Fibroblast of skin of left biceps (primary cell): ENCODE measurements around the gene TUNAR.

Source experiments
- DNase-seq, 2 experiments: peaks; one replicate each; pipeline ENCODE4 v3.0.0-alpha.2; 2013; ENCODE audit warnings: low read depth in 2 of 2

Gene TUNAR

DNA sequence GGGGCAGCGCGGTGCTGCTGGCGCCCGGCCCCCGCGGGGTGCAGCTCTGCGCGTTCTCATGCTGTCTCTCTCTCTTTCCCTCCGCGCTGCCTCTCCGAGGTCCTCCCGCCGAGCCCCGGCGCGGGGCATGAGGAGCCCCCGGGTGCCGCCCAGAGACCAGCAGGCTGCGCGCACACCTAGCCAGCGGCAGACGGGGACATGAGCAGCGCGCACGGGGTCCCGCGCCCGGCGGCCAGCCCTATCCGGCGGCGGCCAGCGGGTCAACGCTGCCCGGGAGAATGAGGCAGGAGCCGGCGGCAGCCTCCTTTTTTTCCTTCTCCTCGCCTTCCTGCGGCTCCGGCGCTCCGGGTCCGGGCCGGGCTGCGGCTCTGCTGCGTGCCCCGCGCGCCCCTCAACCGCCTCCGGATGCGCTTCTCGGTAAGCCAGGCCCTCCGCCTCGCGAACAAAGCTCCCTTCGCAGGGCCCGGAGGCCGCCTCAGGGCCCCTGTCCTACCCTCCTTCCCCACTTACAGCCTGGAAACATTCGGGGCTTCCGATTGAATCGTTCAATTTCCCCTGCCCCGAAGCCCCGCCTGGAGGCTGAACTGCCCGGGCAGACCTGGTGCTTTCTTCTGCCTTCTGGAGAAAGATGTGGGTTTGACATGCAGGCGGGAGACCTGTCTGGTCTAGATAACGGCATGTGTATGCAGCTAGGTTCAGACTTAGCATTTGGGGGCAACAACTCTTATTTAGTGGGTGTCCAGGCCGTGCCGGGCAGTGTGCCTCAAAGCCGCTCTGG is at the start of gene TUNAR:
TSS of gene TUNAR (plus strand) at position 72 of the 778 bp plus-strand sequence.
- no peak for DNase-seq

DNA sequence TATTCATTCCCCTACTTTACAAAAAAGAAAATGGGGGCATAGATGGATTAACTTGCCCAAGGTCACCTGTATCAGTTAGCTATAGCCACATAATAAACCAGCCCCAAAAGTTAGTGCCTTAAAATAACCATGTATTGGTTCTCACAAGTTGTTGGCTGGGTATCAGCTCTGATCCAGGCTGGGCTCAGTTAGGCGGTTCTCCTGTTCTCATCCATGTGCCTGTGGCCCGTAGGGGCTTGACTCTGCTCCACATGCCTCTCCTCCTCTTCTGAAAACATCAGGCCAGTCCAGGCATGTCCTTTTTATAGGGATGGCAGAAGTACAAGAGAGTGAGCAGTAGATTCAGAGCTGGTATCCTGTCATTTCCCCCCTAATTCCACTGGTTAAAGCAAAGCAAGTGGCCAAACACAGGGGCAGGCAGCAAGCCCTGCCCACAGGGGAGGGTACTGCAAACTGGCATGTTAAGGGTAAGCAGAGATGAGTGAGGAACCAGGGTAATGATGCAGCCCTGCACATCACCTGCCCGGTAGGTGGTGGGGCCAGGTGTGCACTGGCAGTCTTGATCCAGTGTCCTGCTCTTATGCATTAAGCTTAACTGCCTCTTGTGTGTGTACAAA is 47.9 kb upstream of the TUNAR start:
- DNase-seq: no peak

DNA sequence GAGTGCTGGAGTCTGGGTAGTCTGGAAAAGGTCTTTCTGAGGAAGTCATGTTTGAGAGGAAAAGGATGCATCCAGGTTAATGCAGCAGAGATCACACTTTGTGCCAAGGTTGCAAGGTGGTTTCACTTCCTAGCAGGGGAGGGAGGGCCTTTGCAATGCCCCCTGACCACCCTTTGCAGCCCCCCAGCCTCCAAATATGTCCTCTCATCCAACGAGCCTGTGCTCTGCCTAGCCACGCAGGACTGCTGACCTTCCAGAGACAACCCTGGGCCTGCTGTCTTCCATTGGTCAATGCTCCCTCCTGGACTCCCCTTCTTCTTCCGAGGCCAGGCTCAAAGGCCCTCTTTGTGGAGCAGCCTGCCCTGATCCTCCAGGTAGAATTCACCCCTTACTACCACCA is 47.3 kb upstream of the TUNAR start:
- no peak for DNase-seq

DNA sequence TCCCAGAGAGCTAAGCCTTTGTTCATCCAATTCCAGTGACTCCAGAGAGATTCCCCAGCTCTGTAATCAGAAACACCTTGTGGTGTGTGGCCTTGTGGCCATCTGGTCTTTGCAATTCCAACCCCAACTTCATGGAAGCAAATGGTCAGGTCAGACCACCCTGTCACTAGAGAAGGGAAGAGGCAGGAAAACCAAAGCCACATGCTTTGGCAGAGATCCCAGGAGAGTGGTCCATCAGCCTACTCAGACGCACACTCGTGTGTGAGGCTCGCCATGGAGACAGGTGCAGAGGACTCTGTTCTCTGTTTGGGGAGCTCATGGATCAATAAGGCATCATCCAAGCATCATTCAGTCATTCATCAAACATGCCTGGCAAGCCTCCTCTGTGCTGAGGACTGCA is 46.2 kb upstream of the TUNAR start:
- no peak for DNase-seq

DNA sequence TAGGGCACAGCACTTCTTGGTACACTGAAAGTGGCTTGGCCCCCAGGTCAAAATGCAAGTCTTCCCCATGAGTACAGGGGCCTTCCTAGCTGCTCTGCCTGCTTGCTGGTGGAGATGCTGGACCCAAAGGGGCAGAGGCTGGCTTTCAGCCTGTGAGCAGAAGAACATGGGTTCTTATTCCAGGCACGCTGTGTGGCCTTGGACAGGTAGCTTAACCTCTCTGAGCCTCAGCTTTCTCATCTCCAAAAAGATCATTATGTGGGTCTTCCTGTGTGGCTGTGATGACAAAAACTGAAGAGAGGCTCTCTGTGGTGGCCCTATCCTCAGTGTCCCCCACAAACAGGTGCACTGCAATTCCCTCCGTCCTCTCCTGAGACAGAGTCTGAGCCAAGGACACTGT is 45.6 kb upstream of the TUNAR start:
- no peak for DNase-seq

DNA sequence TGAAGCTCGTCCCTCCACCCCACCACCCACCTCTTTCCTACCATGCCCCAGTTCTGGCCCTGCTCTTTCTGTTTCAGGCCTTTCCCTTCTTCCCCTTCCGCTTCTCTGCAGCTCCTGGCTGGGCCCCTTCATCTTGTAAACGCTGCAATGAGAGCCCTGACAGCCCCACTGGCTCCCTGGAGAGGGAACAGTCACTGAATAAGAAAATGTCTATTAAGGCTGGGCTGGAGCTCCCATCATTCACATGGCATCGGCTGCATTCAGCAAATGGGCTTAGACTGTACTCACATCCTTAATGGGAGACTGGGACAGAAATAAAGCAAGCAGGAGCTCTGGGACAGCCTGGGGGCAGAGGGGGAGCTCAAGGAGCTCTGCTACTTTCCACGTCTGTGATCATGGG is 45.2 kb upstream of the TUNAR start:
- DNase-seq: no peak

DNA sequence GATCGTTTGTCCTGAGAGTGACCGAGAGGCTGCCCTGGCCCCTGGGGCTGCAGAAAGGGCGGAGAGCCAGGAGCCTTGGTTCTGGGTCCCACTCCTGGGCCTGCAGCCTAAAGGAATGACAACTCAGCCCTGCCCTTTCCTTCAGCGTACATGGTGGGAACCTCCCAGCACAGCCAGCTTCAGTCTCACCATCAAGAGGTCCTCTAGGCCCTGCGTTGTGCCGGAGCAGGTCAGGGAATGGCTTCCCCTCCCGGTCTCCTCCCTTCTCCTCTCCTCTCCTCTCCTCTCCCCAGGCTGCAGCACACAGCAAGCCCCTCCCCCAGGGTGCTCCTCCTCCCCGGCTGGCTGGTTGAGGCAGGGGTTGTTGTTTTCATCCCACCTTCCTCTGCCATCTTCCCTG is 44.6 kb upstream of the TUNAR start:
- DNase-seq: no peak

DNA sequence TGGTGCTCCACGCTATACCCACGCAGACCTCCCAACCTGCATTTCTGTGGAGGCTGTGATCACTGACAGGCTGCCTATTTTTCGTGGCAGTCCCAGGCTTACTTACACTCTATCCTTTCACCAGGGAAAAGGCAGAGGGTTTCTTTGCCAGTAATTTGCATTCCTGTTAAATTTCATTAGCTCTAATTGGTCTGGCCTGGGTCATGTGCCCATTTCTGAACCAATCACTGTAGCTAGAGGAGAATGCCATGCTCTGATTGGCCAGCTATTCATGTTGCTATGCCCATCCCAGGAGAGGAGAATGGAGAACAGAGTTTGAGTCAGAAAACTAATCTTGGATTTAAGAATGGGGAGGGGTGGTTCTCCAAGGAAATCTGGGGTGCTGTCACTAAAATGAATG is 43.2 kb upstream of the TUNAR start:
- no peak for DNase-seq

DNA sequence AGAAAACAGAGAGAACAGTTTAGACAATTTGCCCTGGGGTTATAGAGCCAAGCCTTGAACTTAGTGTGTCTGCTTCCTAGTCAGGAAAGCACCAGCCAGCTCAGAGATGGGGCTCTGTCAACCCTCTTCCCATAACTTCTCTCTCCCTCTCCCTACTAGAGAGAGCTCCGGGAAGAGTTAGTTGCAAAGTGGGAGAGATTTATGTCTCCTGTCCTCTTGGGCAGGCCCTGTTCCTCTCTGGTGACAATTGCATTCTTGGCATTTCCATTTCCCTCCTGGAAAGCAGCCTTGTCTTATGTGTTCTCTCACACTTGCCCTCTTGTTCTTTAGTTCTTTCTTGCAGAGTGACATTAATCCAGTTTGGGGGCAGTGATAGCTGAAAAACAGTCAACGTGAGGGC is 42.1 kb upstream of the TUNAR start:
- no peak for DNase-seq

DNA sequence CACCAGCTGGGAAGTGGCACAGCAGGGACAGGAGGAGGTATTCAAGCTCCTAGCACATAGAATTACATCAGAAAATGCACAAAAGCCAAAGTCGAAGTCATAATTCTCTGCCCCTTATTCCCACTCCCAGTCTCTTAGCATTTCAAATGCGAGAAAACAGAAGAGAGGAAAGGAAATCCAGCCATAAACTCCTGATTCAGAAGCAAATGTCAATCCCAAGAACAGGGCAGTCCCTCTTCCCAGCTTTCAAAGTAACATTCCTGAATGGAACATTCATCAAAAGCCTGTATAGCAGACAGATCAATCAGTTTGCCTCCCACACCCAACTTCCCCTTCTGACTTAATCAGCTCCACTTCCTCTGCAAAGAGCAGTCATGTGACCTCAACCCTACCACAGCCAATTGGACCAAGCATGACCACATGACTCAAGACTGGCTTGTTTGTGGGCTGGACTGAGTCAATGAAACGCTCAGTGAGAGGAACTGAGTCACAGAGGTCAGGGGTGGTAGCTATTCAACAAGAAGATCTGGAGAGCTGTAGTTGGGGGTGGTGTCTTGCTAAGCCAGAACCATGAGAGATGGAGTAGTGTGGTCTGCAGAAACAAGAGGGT is 41.4 kb upstream of the TUNAR start:
- DNase-seq: no peak

DNA sequence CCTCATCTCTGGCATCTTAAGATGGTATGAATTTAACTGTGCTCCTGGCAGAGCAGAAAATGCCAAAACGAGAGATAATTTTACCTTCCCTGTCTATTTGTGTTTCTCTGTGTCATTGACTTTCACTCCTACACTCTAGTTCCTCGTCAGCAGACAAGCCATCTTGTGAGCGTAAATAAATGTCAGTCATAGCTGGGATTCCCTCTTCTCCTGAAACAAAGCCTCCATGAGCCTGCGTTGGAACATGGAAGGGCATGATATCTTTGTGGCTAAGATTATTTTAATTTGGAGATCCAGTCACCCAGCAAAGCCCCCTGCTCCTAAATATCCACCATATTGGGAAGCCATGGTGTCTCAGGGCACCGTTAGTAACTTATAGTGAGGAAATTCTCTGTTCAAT is 37.8 kb upstream of the TUNAR start:
- no peak for DNase-seq

DNA sequence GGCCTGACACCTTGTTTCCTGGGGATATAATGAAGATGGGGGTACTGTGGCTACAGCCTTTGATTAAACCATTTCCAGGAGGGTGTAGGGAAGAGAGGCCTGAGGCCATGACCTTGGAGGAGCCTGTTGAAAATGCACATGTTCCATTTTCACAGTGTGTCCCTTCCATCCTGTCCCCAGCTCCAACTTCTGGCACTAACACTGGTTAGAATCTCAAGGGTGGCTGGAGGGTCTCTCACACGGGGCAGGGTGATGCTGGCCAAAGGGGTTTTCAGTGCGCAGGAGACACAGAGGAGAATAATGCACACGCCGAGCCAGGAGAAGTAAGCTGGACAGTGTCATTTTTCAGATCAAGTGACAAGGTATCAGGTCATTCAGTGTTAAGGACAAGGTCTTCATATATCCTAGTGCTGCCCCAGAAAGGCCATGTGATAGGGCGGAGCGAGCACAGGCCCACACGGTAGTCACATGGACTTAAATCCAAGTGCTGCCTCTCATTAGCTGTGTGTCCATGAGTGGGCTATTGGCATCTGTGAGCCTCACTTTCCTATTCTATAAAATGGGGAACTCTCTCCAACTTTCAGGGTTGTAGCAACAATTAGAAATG is 36.4 kb upstream of the TUNAR start:
- DNase-seq: no peak

DNA sequence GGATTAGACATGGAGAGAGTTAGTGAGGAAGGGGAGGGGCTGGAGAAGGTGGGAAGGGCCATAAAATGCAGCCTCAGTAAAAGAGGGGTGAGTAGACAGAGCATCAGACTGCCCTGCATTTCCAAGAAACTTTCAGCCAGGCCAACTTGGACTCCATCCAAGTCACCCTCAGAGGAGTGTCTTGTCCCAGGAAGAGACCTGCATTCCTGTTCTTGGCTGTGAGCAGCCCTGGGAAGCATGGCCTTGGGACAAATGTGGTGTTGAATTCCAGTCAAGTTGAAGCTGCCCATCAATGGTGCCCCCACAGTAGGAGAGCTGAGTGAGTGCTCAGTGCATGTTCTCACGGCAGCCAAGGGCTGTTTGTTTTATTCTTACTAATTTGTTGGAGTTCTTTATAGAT is 35.0 kb upstream of the TUNAR start:
- DNase-seq: no peak

DNA sequence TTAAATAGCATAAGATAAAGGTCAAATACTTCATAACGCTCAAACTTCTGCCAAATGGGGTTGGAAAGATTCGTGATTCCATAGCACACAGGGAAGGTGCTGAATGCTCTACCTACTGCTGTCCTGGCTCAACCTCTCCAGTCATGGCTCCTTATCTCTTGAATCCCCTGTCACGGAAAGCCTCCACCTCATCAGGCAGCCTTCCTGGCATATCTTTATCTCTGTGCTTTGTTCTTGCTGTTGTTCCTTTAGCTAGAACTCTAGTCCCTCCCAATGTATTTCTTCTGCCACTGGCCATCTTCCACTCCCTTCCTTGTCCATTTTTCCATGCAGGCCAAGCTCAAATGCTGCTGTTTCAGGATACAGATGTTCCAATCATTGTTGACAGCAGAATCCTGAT is 26.9 kb upstream of the TUNAR start:
- DNase-seq: no peak

DNA sequence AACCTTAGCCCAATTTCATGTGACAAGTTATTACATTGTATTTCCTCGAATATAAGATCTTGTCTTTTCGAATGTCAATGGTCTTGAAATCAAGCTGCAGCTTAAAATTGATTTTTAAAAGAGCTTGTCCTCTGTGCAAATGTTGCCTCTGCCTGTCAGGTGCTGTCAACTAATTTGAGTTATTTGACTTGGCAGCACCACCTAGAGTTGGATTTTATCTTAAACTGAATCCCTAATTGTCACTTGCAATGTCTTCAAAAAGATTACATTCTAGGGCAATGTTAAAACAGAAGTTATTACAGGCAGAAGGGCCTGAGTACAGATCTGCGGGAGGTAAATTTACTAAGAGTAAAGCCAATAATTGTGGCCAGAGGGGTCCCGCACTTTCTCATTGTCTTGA is 26.2 kb upstream of the TUNAR start:
- no peak for DNase-seq

DNA sequence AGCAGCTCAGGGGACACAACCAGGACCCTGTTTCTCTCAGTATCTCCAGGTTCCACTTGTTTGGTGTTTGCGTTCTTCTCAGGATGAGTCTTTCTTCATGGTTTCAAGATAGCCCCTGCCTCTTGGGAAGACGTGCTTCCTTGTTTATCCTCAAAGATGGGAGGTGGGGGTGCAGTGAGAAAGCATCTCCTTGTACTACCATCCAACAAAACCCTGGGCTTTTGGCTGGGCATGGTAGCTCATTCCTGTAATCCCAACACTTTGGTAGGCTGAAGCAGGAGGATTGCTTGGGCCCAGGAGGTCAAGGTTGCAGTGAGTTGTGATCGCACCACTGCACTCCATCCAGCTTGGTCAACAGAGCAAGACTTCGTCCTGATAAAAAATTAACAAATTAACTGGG is 21.0 kb upstream of the TUNAR start:
- no peak for DNase-seq

DNA sequence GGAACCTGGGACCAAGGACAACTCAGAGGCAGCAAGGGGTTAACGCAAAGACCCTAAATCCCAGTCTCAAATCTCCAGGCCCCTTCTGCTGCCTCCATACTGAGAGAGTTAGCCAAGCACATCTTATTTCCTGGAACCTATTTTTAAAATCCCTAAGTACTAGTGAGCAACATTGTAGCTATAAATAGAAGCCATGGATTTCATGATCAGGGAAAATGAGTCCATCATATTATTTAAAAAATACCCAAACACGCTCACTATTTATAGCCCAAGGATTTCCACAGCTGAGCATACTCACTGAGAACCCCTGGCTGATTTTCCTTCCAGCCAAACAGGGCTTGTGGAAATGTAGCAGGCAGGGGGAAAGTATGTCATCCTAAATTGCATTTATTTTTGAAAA is 19.4 kb upstream of the TUNAR start:
- DNase-seq: no peak

DNA sequence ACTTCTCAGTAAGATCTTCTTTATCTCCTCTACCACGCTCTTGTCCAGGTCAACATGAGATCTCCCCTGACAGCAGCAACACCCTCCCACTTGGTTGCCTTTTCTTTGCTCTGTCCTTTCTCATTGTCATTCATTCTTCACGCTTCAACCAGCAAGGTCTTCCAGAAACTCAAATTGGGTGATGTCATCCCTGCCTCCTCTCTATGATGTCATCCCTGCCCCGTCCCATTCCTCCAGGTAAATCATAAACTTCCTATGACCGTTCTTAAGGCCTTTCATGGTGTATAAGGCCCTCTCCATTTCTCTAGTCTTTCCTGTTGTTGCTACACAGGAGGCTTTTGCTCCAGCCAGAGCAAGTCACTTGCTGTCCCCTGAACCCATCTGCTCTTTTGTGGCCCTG is 17.7 kb upstream of the TUNAR start:
- no peak for DNase-seq

DNA sequence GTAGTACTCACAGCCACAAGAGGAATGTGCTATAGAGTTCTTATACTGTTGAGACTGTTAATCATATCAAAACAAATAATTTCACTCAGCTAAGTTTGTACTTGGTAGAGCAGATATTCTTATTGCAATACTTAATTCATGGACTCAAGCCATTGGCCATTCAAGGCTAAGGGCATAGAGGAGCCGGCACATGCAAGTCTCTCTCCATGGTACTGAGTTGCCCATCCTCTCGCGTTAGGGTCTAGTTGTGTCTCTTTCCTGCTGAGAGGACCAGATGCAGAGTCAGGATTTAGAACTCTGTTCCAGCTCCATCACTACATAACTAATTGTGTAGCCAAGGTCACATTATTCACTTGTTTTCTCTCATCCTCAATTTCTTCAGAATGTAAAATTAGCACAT is 14.4 kb upstream of the TUNAR start:
- no peak for DNase-seq

DNA sequence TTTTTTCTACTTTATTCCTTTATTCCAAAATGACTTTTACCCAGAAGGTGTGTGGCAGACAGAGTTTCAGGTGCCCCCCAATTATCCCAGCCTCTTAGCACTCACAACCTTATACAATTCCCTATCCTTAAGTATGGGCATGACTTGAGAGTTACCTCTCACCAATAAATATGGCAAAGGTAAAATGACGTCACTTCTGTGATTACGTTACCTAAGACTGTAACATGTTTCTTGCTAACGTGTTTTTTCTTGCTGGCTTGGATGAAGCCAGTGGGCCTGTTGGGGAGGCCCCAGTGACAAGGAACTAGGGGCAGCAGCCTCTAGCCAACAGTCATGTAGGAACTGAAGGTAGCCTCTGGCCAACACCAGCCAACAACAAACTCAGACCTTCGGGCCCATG is 13.3 kb upstream of the TUNAR start:
- no peak for DNase-seq

DNA sequence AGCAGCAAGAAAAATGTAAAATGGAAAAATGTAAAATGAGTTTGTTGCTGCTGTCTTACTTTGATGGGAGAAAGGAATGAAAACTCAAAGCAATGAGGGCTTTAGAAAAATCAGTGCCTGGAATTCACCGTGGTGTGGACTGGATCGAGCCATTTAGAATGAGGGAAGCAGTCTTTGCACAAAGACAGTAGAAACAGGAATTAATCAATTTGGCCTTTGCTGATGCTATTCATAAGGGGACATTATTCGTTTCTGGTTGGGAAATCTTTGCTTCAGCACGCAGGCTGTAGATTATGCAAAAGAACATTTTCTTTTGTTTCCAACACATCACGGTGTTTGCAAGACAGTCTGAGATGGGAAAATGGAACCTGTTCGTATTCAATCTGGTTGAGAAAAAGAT is 6.9 kb upstream of the TUNAR start:
- DNase-seq: no peak

DNA sequence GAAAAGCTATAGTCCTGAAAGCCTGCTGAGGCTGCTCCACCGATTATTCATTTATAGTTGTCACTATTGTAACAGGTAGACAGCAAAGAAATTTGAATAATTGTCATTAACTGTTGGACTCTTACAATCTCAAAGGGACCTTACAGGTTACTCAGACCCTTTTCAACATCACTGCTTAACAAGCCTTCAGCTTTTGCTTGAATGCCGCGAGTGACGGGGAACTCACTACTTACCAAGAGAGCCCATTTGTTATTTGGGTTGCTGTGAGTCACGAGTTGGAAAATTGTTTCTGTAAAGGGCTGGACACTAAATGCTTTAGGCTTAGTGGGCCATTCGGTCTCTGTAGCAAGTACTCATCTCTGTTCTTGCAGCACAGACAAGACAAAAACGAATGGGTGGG is 5.9 kb upstream of the TUNAR start:
- no peak for DNase-seq

DNA sequence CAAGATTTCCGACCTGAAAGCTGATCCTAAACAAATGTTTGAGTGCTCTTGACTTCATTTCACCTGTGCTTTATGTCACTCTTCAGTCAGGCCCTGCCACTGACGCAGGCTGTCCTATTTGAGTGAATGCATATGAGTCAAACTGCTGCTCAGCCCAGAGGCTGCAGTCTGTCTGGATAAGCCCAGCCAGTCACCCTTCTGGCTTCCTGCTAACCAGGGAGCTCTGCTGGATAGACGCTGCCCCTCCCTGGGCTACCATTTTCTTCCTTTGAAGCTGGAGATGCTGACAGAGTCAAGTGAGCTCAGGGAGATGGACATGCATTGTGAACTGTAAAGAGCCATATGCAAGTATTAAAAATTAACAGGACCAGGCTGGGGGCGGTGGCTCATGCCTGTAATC is 5.1 kb upstream of the TUNAR start:
- no peak for DNase-seq
